HepG2 (cell line): ENCODE data around the gene EEF1AKMT3. TPM values are rescaled to one million over a fixed set of nuclear protein-coding genes. Genes with fewer than 3 reads are reported as not detected.

Source experiments
- E2F5 ChIP-seq: sonication (generic); formaldehyde crosslinking; conservative IDR thresholded peaks from 2 replicates; pipeline ENCODE4 v1.4.0; 2020; ENCODE audit warnings: missing genetic modification reagents
- NFKB2 ChIP-seq: sonication (generic); formaldehyde crosslinking; IDR thresholded peaks from 2 replicates; pipeline ENCODE4 v1.4.0; 2020; ENCODE audit warnings: missing genetic modification reagents, borderline replicate concordance
- NFYC ChIP-seq: IDR thresholded peaks from 2 replicates; pipeline ENCODE4 v1.6.1; 2016; ENCODE audit warnings: missing genetic modification reagents, missing compliant biosample characterization
- PCBP1 ChIP-seq: fragments of 200-400 bp; formaldehyde crosslinking; IDR thresholded peaks from 2 replicates; pipeline ENCODE4 v1.6.1; 2017; ENCODE audit warnings: mild to moderate bottlenecking, low read depth, low read length, borderline replicate concordance
- POGZ ChIP-seq: sonication (generic); formaldehyde crosslinking; IDR thresholded peaks from 2 replicates; pipeline ENCODE4 v1.4.0; 2020; ENCODE audit warnings: mild to moderate bottlenecking, missing genetic modification reagents
- RARG ChIP-seq: sonication (generic); formaldehyde crosslinking; IDR thresholded peaks from 2 replicates; pipeline ENCODE4 v1.4.0; 2020; ENCODE audit warnings: low read depth, mild to moderate bottlenecking, missing genetic modification reagents
- RBM39 ChIP-seq: fragments of 200-400 bp; formaldehyde crosslinking; IDR thresholded peaks from one replicate; pipeline ENCODE4 v1.6.1; 2018; ENCODE audit warnings: antibody characterized with exemption, mild to moderate bottlenecking, low read depth, low read length; ENCODE audit not compliant: poor library complexity, severe bottlenecking
- RCOR2 ChIP-seq: IDR thresholded peaks from 2 replicates; pipeline ENCODE4 v1.6.1; 2016; ENCODE audit warnings: missing biosample characterization, missing genetic modification reagents
- TCF12 ChIP-seq, 2 experiments: fragments of 450-650 bp in 1 of 2; sonication (generic) in 1 of 2; formaldehyde crosslinking in 1 of 2; IDR thresholded peaks; 2 replicates each; pipeline versions ENCODE4 v1.6.1 to v1.8.0; 2017 to 2022; ENCODE audit warnings: antibody characterized with exemption in 1 of 2, mild to moderate bottlenecking in 1 of 2, missing genetic modification reagents in 1 of 2, moderate library complexity in 1 of 2
- TIGD3 ChIP-seq: sonication (generic); formaldehyde crosslinking; IDR thresholded peaks from 2 replicates; pipeline ENCODE4 v1.5.1; 2020; ENCODE audit warnings: mild to moderate bottlenecking, missing genetic modification reagents, borderline replicate concordance
- ZBTB20 ChIP-seq: sonication (generic); formaldehyde crosslinking; IDR thresholded peaks from 2 replicates; pipeline ENCODE4 v1.8.1; 2023; ENCODE audit warnings: missing genetic modification reagents, low read depth, mild to moderate bottlenecking, borderline replicate concordance
- ZBTB4 ChIP-seq: sonication (generic); formaldehyde crosslinking; IDR thresholded peaks from 2 replicates; pipeline ENCODE4 v1.4.0; 2020; ENCODE audit warnings: missing genetic modification reagents, mild to moderate bottlenecking, borderline replicate concordance
- ZBTB42 ChIP-seq: sonication (generic); formaldehyde crosslinking; IDR thresholded peaks from 2 replicates; pipeline ENCODE4 v1.5.0; 2020; ENCODE audit warnings: mild to moderate bottlenecking, missing genetic modification reagents
- ZNF160 ChIP-seq: sonication (generic); formaldehyde crosslinking; IDR thresholded peaks from 2 replicates; pipeline ENCODE4 v1.8.0; 2022; ENCODE audit warnings: mild to moderate bottlenecking, inconsistent platforms, missing genetic modification reagents
- ZNF20 ChIP-seq: sonication (generic); formaldehyde crosslinking; IDR thresholded peaks from 2 replicates; pipeline ENCODE4 v1.4.0; 2020; ENCODE audit warnings: mild to moderate bottlenecking, moderate library complexity, missing genetic modification reagents
- ZNF232 ChIP-seq: sonication (generic); formaldehyde crosslinking; IDR thresholded peaks from 2 replicates; pipeline ENCODE4 v1.4.0; 2020; ENCODE audit warnings: missing genetic modification reagents, borderline replicate concordance
- ZNF333 ChIP-seq: sonication (generic); formaldehyde crosslinking; IDR thresholded peaks from 2 replicates; pipeline ENCODE4 v1.4.0; 2020; ENCODE audit warnings: mild to moderate bottlenecking, missing genetic modification reagents, borderline replicate concordance
- ZNF441 ChIP-seq: sonication (generic); formaldehyde crosslinking; IDR thresholded peaks from 2 replicates; pipeline ENCODE4 v1.7.0; 2021; ENCODE audit warnings: missing genetic modification reagents, borderline replicate concordance
- ZNF776 ChIP-seq: sonication (generic); formaldehyde crosslinking; IDR thresholded peaks from 2 replicates; pipeline ENCODE4 v1.4.0; 2020; ENCODE audit warnings: mild to moderate bottlenecking, missing genetic modification reagents
- ZNF788 ChIP-seq: sonication (generic); formaldehyde crosslinking; IDR thresholded peaks from 2 replicates; pipeline ENCODE4 v1.5.0; 2020; ENCODE audit warnings: mild to moderate bottlenecking, missing genetic modification reagents, borderline replicate concordance
- polyA plus RNA-seq, 8 experiments: library from polyadenylated mRNA; depleted of rRNA in 3 of 8; stranded (reverse) in 7 of 8; unstranded in 1 of 8; fragments of >200 nt; fragmentation: Illumina TruSeq in 4 of 8; extraction: Trizol in 4 of 8; gene quantifications; 2 replicates each; pipeline versions ENCODE4 v1.2.1 to v1.2.3, GENCODE V29; 2011 to 2016; ENCODE audit warnings: low read depth in 4 of 8, missing spikeins in 1 of 8, mixed read lengths in 1 of 8; ENCODE audit not compliant: insufficient read depth in 1 of 8
- total RNA-seq, 5 experiments: library from RNA; depleted of rRNA; stranded (reverse); fragments of >200 nt; fragmentation: Illumina TruSeq; extraction: Trizol; gene quantifications; 2 replicates each; pipeline ENCODE4 v1.2.3, GENCODE V29; 2016; ENCODE audit warnings: low read depth in 1 of 5
- TF ChIP-seq, protein P1 (sequence below): sonication (generic); formaldehyde crosslinking; IDR thresholded peaks from 2 replicates; pipeline ENCODE4 v1.8.1; 2023; ENCODE audit warnings: mild to moderate bottlenecking, inconsistent platforms, moderate library complexity, missing genetic modification reagents, borderline replicate concordance

Gene EEF1AKMT3
- total and polyA plus RNA-seq, 2 of the 13 experiments (the other 11 are each of a cell fraction or from before 2014, with no cell fraction given), result 4.7 to 11.4 TPM

- TF ChIP-seq, protein P1, sequence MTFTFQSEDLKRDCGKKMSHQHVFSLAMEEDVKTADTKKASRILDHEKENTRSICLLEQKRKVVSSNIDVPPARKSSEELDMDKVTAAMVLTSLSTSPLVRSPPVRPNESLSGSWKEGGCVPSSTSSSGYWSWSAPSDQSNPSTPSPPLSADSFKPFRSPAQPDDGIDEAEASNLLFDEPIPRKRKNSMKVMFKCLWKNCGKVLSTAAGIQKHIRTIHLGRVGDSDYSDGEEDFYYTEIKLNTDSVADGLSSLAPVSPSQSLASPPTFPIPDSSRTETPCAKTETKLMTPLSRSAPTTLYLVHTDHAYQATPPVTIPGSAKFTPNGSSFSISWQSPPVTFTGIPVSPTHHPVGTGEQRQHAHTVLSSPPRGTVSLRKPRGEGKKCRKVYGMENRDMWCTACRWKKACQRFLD (CRISPR knock-in tag), result 0 out of 2 replicates have a peak, but pooled peaks have one; percentile 11
- TF ChIP-seq ZBTB20 (CRISPR knock-in tag), result no peak
- TF ChIP-seq ZNF776 (CRISPR knock-in tag), result 0 out of 2 replicates have a peak, but pooled peaks have one; percentile 45
- TF ChIP-seq ZNF788 (CRISPR knock-in tag), result no peak
- no peak for TF ChIP-seq POGZ (CRISPR knock-in tag)
- no peak for TF ChIP-seq RBM39
- peak; percentile 69; the same call in 1 of the 2 replicates for TF ChIP-seq ZNF232 (CRISPR knock-in tag)
- TF ChIP-seq RARG (CRISPR knock-in tag), result no peak
- TF ChIP-seq ZBTB42 (CRISPR knock-in tag), result 0 out of 2 replicates have a peak, but pooled peaks have one; percentile 15
- TF ChIP-seq ZBTB4, result 0 out of 2 replicates have a peak, but pooled peaks have one; percentile 10
- no peak for TF ChIP-seq RCOR2 (CRISPR knock-in tag)
- no peak for TF ChIP-seq TCF12 (IDR thresholded peaks at IDR 0.05)
- 0 out of 2 replicates have a peak, but pooled peaks have one; percentile 24 for TF ChIP-seq TCF12 (CRISPR knock-in tag; IDR thresholded peaks at IDR 0.05)
- TF ChIP-seq ZNF333 (CRISPR knock-in tag), result peak; percentile 60
- no peak for TF ChIP-seq NFYC (CRISPR knock-in tag)
- no peak for TF ChIP-seq TIGD3 (CRISPR knock-in tag)
- TF ChIP-seq NFKB2 (CRISPR knock-in tag), result peak; percentile 68; the same call in 1 of the 2 replicates
- TF ChIP-seq E2F5 (CRISPR knock-in tag), result 0 out of 2 replicates have a peak, but pooled peaks have one; percentile 5
- TF ChIP-seq ZNF441, result peak; percentile 49
- TF ChIP-seq PCBP1, result no peak
- 0 out of 2 replicates have a peak, but pooled peaks have one; percentile 25 for TF ChIP-seq ZNF20 (CRISPR knock-in tag)
- peak; percentile 54; the same call in 1 of the 2 replicates for TF ChIP-seq ZNF160 (CRISPR knock-in tag)
These were observed at the start of gene EEF1AKMT3 (continued) for GRCh38 chr12:57772429-57773322.
